Measurements from ENCODE around the gene DTNA. TPM values are rescaled to one million over a fixed set of nuclear protein-coding genes. Genes with fewer than 3 reads are reported as not detected.

Gene DTNA
- total and polyA plus RNA-seq, 3 experiments from 2014 or later: not detected

GRCh38 chr18:34760444-34760843 is 50.3 kb downstream of the DTNA start:
- no peak overlapping the region for H3K4me3 ChIP-seq (ENCODE audit: low read length)
- no peak overlapping the region for H3K27ac Mint-ChIP-seq
- H3K27me3 Mint-ChIP-seq: no peaks in the 10 kb centered on the region
- no peaks in the 10 kb centered on the region for H3K27me3 ChIP-seq (ENCODE audit: insufficient read depth, low read length, poor library complexity, severe bottlenecking)
- peaks cover 0 to 2% (median 0%) of the 10 kb centered on the region in 5 donors for H3K9me3 Mint-ChIP-seq
- DNase-seq: no peak
- H3K4me1 Mint-ChIP-seq: no peaks in the 10 kb centered on the region
- H3K4me1 ChIP-seq (ENCODE audit: insufficient read depth, low read length): no peaks in the 10 kb centered on the region
- ChIA-PET POLR2A (no interaction called here), CTCF (no interaction called here)
- no peaks in the 10 kb centered on the region for H3K36me3 Mint-ChIP-seq
- H3K27ac ChIP-seq (ENCODE audit: low read depth, low read length): no peak overlapping the region
- no peaks in the 10 kb centered on the region for H3K36me3 ChIP-seq (ENCODE audit: insufficient read depth, low read length)
- no peak overlapping the region for H3K4me3 Mint-ChIP-seq
- no peaks in the 10 kb centered on the region for H3K9me3 ChIP-seq (ENCODE audit: low read length)

- H3K36me3 Mint-ChIP-seq: no peaks in the 10 kb centered on the region
- no peaks in the 10 kb centered on the region for H3K27me3 Mint-ChIP-seq
Measured at GRCh38 chr18:34764451-34764850, 54.4 kb downstream of the DTNA start.

GRCh38 chr18:34767601-34768027 is 57.5 kb downstream of the DTNA start:
- no peak overlapping the region for H3K4me3 Mint-ChIP-seq
- H3K27ac ChIP-seq (ENCODE audit: low read depth, low read length): no peak overlapping the region
- ChIA-PET POLR2A (no interaction called here), CTCF (interaction anchor here (1.5 kb wide), 1 partner anchor 10 kb away, joined by 3 read pairs; no protein-coding TSS in a partner anchor)
- H3K4me1 ChIP-seq (ENCODE audit: insufficient read depth, low read length): no peaks in the 10 kb centered on the region
- H3K9me3 Mint-ChIP-seq: no peaks in the 10 kb centered on the region
- H3K36me3 ChIP-seq (ENCODE audit: insufficient read depth, low read length): no peaks in the 10 kb centered on the region
- H3K4me1 Mint-ChIP-seq: no peaks in the 10 kb centered on the region
- no peaks in the 10 kb centered on the region for H3K9me3 ChIP-seq (ENCODE audit: low read length)
- H3K27me3 ChIP-seq (ENCODE audit: insufficient read depth, low read length, poor library complexity, severe bottlenecking): no peaks in the 10 kb centered on the region
- peak overlapping the region in 1 of 8 donors; percentile 36 for H3K27ac Mint-ChIP-seq
- no peak for DNase-seq
- H3K36me3 Mint-ChIP-seq: no peaks in the 10 kb centered on the region
- H3K4me3 ChIP-seq (ENCODE audit: low read length): no peak overlapping the region
- H3K27me3 Mint-ChIP-seq: peaks cover 0 to 10% of the 10 kb centered on the region in 2 donors

More at GRCh38 chr18:34764451-34764850, 54.4 kb downstream of the DTNA start:
- no peaks in the 10 kb centered on the region for H3K4me1 ChIP-seq (ENCODE audit: insufficient read depth, low read length)
- POLR2A ChIA-PET: no interaction called here
- no peak overlapping the region for H3K27ac Mint-ChIP-seq
- peaks cover 0 to 2% (median 0%) of the 10 kb centered on the region in 5 donors for H3K9me3 Mint-ChIP-seq
- CTCF ChIA-PET: no interaction called here
- H3K4me1 Mint-ChIP-seq: no peaks in the 10 kb centered on the region
- H3K27me3 ChIP-seq (ENCODE audit: insufficient read depth, low read length, poor library complexity, severe bottlenecking): no peaks in the 10 kb centered on the region
- H3K36me3 ChIP-seq (ENCODE audit: insufficient read depth, low read length): no peaks in the 10 kb centered on the region
- H3K4me3 Mint-ChIP-seq: no peak overlapping the region
- no peaks in the 10 kb centered on the region for H3K9me3 ChIP-seq (ENCODE audit: low read length)
- H3K27ac ChIP-seq (ENCODE audit: low read depth, low read length): no peak overlapping the region
- no peak overlapping the region for H3K4me3 ChIP-seq (ENCODE audit: low read length)
- DNase-seq: no peak

GRCh38 chr18:34771958-34772357 is 61.9 kb downstream of the DTNA start:
- Histone ChIP-seq H3K27ac (ENCODE audit: low read depth, low read length) (no peak overlapping the region), H3K9me3 (ENCODE audit: low read length) (no peaks in the 10 kb centered on the region), H3K27me3 (ENCODE audit: insufficient read depth, low read length, poor library complexity, severe bottlenecking) (no peaks in the 10 kb centered on the region), H3K4me3 (ENCODE audit: low read length) (no peak overlapping the region), H3K36me3 (ENCODE audit: insufficient read depth, low read length) (no peaks in the 10 kb centered on the region), H3K4me1 (ENCODE audit: insufficient read depth, low read length) (no peaks in the 10 kb centered on the region)
- Mint-ChIP-seq H3K36me3 (no peaks in the 10 kb centered on the region), H3K4me1 (peaks cover 0 to 4% (median 0%) of the 10 kb centered on the region in 3 donors), H3K4me3 (no peak overlapping the region), H3K27ac (no peak overlapping the region), H3K27me3 (peaks cover 10 to 39% of the 10 kb centered on the region in 2 donors), H3K9me3 (no peaks in the 10 kb centered on the region)
- ChIA-PET POLR2A (no interaction called here), CTCF (interaction anchor here (0.8 kb wide), 1 partner anchor 12 kb away, joined by 3 read pairs; no protein-coding TSS in a partner anchor)
- DNase-seq: no peak

GRCh38 chr18:34772887-34773286 is 62.8 kb downstream of the DTNA start:
- Mint-ChIP-seq H3K4me3 (no peak overlapping the region), H3K36me3 (no peaks in the 10 kb centered on the region), H3K27ac (no peak overlapping the region), H3K4me1 (peaks cover 0 to 4% (median 0%) of the 10 kb centered on the region in 3 donors), H3K9me3 (no peaks in the 10 kb centered on the region), H3K27me3 (peaks cover 10 to 40% of the 10 kb centered on the region in 2 donors)
- ChIA-PET POLR2A (no interaction called here), CTCF (interaction anchor here (0.8 kb wide), 1 partner anchor 12 kb away, joined by 3 read pairs; no protein-coding TSS in a partner anchor)
- no peaks in the 10 kb centered on the region for H3K27me3 ChIP-seq (ENCODE audit: insufficient read depth, low read length, poor library complexity, severe bottlenecking)
- no peak overlapping the region for H3K27ac ChIP-seq (ENCODE audit: low read depth, low read length)
- no peak overlapping the region for H3K4me3 ChIP-seq (ENCODE audit: low read length)
- no peaks in the 10 kb centered on the region for H3K9me3 ChIP-seq (ENCODE audit: low read length)
- H3K4me1 ChIP-seq (ENCODE audit: insufficient read depth, low read length): no peaks in the 10 kb centered on the region
- no peak for DNase-seq
- H3K36me3 ChIP-seq (ENCODE audit: insufficient read depth, low read length): no peaks in the 10 kb centered on the region

- Mint-ChIP-seq H3K9me3 (no peaks in the 10 kb centered on the region), H3K27me3 (peaks cover 10 to 40% of the 10 kb centered on the region in 2 donors), H3K36me3 (no peaks in the 10 kb centered on the region), H3K4me1 (peaks cover 0 to 4% (median 0%) of the 10 kb centered on the region in 3 donors), H3K4me3 (no peak overlapping the region), H3K27ac (no peak overlapping the region)
- Histone ChIP-seq H3K36me3 (ENCODE audit: insufficient read depth, low read length) (no peaks in the 10 kb centered on the region), H3K27ac (ENCODE audit: low read depth, low read length) (no peak overlapping the region), H3K27me3 (ENCODE audit: insufficient read depth, low read length, poor library complexity, severe bottlenecking) (no peaks in the 10 kb centered on the region), H3K9me3 (ENCODE audit: low read length) (no peaks in the 10 kb centered on the region), H3K4me1 (ENCODE audit: insufficient read depth, low read length) (no peaks in the 10 kb centered on the region), H3K4me3 (ENCODE audit: low read length) (no peak overlapping the region)
- CTCF ChIA-PET: no interaction called here
- POLR2A ChIA-PET: no interaction called here
- DNase-seq: no peak
Measured at GRCh38 chr18:34773378-34773777, 63.3 kb downstream of the DTNA start.

GRCh38 chr18:34773961-34774766 is 64.1 kb downstream of the DTNA start:
- no peaks in the 10 kb centered on the region for H3K9me3 ChIP-seq (ENCODE audit: low read length)

GRCh38 chr18:34775461-34775860 is 65.4 kb downstream of the DTNA start:
- Histone ChIP-seq H3K27ac (ENCODE audit: low read depth, low read length) (no peak overlapping the region), H3K27me3 (ENCODE audit: insufficient read depth, low read length, poor library complexity, severe bottlenecking) (no peaks in the 10 kb centered on the region), H3K4me3 (ENCODE audit: low read length) (no peak overlapping the region), H3K36me3 (ENCODE audit: insufficient read depth, low read length) (no peaks in the 10 kb centered on the region), H3K9me3 (ENCODE audit: low read length) (no peaks in the 10 kb centered on the region), H3K4me1 (ENCODE audit: insufficient read depth, low read length) (no peaks in the 10 kb centered on the region)
- Mint-ChIP-seq H3K9me3 (no peaks in the 10 kb centered on the region), H3K4me3 (no peak overlapping the region), H3K36me3 (no peaks in the 10 kb centered on the region), H3K4me1 (peaks cover 0 to 4% (median 0%) of the 10 kb centered on the region in 3 donors), H3K27ac (no peak overlapping the region), H3K27me3 (peaks cover 10 to 45% of the 10 kb centered on the region in 2 donors)
- ChIA-PET POLR2A (no interaction called here), CTCF (no interaction called here)
- DNase-seq: no peak

More at GRCh38 chr18:34773961-34774766, 64.1 kb downstream of the DTNA start:
- no peaks in the 10 kb centered on the region for H3K9me3 Mint-ChIP-seq
- DNase-seq: no peak
- H3K4me1 ChIP-seq (ENCODE audit: insufficient read depth, low read length): no peaks in the 10 kb centered on the region
- H3K27ac Mint-ChIP-seq: no peak overlapping the region
- peaks cover 10 to 41% of the 10 kb centered on the region in 2 donors for H3K27me3 Mint-ChIP-seq
- no peaks in the 10 kb centered on the region for H3K36me3 ChIP-seq (ENCODE audit: insufficient read depth, low read length)
- ChIA-PET POLR2A (no interaction called here), CTCF (no interaction called here)
- no peak overlapping the region for H3K4me3 Mint-ChIP-seq
- no peaks in the 10 kb centered on the region for H3K36me3 Mint-ChIP-seq
- peaks cover 0 to 4% (median 0%) of the 10 kb centered on the region in 3 donors for H3K4me1 Mint-ChIP-seq
- H3K4me3 ChIP-seq (ENCODE audit: low read length): no peak overlapping the region
- no peak overlapping the region for H3K27ac ChIP-seq (ENCODE audit: low read depth, low read length)
- no peaks in the 10 kb centered on the region for H3K27me3 ChIP-seq (ENCODE audit: insufficient read depth, low read length, poor library complexity, severe bottlenecking)

All from CD8-positive, alpha-beta memory T cell (primary cell).